HG03432 (cell line): Measurements from ENCODE around the gene OLFM3.
A peak's percentile ranks its signal among the peaks of the same experiment; 100 is the strongest.

Experiments
- ATAC-seq: cut with Tn5 transposase; IDR thresholded peaks from one replicate; pipeline ENCODE4 v1.9.1; 2021; ENCODE audit warnings: mild to moderate bottlenecking, moderate library complexity; ENCODE audit not compliant: unreplicated experiment

OLFM3 gene

DNA sequence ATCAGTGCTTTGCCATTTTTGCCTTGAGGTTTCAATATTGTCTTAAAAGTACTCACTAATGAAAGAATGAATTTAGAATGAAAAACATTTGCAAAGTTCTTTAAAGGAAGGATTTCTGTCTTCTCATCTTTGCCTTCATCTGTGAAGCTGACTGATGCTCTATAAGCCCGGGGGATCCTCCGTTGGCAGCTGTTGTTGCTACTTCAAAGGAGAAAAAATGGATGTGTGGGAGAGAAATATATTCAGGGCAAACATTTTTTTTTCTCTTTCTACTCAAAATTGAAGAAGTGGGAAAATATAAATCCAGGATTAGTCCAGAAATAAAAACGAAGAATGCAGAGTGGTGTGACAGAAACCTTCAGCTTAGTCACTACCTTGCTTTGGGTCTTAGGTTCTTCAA is 142.5 kb downstream of the OLFM3 start:
- ATAC-seq, result no peak

DNA sequence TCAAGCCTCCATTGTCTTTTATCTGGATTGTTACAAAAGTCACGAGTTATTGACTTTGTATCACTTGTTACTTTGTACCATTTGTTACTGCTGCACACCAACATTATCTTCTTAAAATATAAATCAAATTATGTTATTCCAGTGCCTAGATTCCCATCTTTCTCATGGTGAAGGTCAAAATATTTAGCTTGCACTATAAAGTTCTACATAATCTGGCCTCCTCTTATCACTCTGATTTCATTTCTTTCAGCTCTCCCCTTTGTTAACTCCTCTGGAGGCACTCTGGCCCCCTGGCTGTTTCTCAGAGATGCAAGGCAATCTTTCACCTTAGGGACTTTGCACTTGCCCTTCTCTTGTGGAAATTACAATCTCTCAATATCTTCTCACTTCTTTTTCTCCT is 143.8 kb downstream of the OLFM3 start:
- ATAC-seq, result no peak

DNA sequence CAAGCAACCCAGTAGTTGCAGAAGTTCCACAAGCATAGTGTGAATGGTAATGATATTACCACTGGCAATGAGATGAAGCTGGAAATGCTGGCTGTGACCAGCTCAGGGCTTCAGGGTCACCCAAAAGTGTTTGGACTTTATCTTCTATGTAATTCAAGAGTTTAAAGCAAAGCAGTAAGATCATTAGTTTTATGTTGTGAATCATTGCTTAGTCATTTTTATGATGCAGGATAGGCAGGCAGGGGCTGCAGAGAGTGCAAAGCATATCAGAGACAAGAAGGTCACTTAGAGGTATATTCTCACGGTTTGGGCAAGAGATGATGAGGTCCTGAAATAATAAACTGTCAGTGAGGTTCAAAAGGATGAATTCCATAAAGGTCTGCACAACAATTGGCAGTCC is 147.4 kb downstream of the OLFM3 start:
- no peak for ATAC-seq

- ATAC-seq, result no peak
Measured at GRCh38 chr1:101847626-101848025, 149.1 kb downstream of the OLFM3 start.

- no peak for ATAC-seq
Measured at GRCh38 chr1:101846820-101847219, 149.9 kb downstream of the OLFM3 start.

DNA sequence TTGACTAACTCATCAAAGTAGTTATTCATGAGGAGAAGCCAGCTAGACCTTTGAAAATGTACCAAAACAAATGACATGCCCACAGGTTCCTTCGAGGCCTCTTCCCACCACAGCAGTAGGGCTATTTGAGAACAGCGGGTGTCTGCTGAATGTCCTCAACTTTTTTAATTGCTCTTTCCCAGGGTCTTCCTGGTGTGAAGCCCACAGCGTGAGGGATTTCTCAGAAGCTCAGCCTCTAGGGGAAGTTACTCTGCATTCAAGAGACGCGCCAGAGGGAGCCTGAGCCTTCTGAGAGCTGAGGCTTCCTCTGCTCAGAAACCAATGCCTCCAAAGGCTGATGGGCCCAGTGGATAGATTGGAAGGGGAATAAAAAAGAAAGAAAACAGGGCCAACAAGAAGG is 153.6 kb downstream of the OLFM3 start:
- ATAC-seq, result no peak

- no peak for ATAC-seq
Measured at GRCh38 chr1:101841824-101842223, 154.9 kb downstream of the OLFM3 start.

GRCh38 chr1:101835988-101836387 is 160.7 kb downstream of the OLFM3 start:
- ATAC-seq, result no peak

GRCh38 chr1:101833312-101833711 is 163.4 kb downstream of the OLFM3 start:
- ATAC-seq, result no peak

- ATAC-seq, result no peak
Measured at GRCh38 chr1:101826416-101826815, 170.3 kb downstream of the OLFM3 start.

DNA sequence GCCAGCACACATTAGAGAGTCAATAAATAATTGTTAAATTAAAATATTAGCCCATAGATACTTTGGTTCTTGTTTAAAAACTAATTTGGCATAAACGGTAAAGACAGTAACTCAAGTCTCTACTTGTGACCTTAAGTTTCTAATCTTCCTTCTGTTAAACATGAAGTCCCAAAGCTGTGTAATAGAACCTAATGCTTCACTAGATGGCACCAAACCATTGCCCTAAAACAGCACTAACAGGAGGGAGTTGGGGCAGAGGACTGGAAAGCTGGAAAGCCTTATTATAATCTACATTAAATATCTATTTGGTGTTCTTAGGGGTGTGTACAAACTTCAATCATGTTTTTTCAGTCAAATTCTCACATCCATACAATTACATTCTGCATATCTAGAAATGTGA is 176.7 kb downstream of the OLFM3 start:
- peak; percentile 63 for ATAC-seq

GRCh38 chr1:101816262-101816661 is 180.5 kb downstream of the OLFM3 start:
- no peak for ATAC-seq

GRCh38 chr1:101798417-101798816 is 198.3 kb downstream of the OLFM3 start:
- ATAC-seq, result no peak

DNA sequence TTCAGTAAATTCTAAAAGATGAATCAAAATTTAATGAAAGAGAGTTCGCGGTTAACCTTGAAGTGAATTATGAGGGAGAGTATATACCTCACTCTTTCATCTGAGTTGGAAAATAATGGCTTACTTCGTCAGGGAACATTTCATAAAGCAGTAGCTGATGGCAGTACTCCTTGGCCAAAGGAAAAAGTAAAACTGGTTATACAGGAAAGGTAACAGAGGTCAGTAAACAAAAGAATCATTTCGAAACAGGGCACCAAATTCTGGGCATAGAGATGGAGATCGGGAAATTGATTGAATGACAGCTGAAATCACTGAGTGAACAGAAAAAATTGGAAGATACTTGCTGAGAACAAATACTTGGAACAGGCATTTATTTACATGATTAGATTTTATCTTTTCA is 199.0 kb downstream of the OLFM3 start:
- no peak for ATAC-seq

DNA sequence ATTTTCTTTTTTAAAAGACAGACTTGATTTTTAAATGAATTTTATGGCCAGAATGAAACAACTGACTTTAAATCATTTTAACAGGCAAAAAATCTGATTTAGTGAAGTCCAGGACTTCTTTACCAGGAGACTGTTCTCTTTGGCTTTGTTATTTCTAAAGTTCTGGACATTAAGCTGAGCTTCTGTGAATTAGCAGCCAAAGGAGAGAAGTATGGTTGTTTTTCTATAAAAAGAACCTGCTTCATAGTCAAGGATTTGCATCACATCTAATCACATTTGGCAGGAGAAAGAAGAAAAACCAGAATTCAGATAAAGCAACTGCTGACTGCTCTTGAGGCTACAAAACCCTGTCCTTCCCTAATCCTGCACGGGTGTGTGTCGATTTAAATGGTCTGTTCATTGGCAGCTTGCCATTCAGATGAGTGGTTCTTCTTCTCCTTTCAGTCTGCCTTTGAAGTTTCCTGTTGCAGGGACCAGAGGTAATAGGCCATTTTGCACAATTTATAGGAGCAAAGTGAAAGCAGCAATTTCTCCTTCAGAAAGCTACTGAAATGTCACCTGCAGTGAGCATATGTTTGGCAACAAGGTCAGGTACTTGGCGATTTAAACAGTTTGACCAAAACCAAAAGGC is 215.4 kb downstream of the OLFM3 start:
- ATAC-seq, result no peak

DNA sequence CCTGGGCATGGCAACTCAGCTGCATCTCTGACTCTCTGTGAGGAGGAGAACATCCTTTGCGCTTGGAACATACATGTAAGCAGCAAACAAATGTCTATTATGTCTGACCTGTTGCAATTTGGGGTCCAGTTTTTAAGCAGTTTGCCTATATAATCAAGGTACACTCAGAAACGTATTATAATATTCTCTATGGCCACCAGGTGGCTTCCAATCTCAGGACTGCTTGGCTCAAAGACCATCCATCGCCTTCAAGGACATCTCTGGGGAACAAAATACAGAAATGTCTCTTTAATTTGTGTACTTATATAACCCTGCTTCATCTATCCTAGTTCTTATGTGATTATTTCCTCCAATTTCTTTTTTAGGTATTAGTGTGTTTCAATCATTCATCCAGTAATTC is 227.2 kb downstream of the OLFM3 start:
- peak; percentile 91 for ATAC-seq

DNA sequence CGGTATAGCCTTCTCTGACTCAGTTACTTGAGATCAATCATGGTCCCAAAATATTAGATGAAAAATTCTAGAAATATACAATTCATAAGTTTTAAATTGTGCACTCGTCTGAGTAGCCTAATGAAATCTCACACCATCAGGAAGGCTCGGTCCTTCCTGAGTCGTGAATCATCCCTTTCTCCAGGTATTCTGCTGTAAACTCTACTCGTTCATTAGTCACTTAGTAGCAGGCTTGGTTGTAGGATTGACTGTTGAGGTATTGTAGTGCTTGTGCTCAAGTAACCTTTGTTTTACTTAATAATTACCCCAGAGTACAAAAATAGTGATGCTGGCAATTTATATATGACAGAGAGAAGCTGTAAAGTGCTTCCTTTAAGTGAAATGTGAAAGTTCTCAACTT is 238.7 kb downstream of the OLFM3 start:
- no peak for ATAC-seq

- ATAC-seq, result no peak
Measured at GRCh38 chr1:101756411-101756810, 240.3 kb downstream of the OLFM3 start.
